Occipital lobe (tissue), 2 donors: ENCODE data around the gene B4GALT5. TPM values are rescaled to one million over a fixed set of nuclear protein-coding genes. Genes with fewer than 3 reads are reported as not detected.
A peak's percentile ranks its signal among the peaks of the same experiment; 100 is the strongest.

ENCODE experiments used
- DNase-seq: peaks from one replicate; lab custom pipeline; 2025; lab: John Stamatoyannopoulos, UW
- total RNA-seq: library from RNA; depleted of rRNA; stranded (reverse); fragments of >200 nt; gene quantifications from one replicate; pipeline ENCODE4 v1.2.3, GENCODE V29; 2014

Gene B4GALT5
- total RNA-seq, 1 donor from 2014 or later, result 59.3 TPM

DNA sequence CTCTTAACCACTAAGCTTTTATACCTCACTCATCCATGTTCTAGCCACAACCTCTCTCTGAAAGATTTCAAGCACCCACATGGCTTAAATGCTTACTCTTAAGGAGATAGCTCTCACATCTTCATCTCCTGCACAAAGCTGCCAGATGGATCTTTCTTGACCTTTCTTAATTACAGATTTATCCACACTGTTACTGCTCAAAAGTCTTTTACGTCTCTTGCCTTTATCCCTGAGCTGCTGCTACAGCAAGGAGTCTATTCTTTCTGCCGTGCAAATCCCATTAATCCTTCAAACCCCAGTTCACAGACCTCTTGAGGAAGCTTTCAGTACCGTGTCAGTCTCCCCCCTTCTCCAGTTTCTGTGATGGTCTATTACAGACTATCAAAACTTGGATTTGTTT is 54.6 kb downstream of the B4GALT5 start:
- no peak for DNase-seq

GRCh38 chr20:49658508-49658907 is 55.2 kb downstream of the B4GALT5 start:
- DNase-seq, result no peak

GRCh38 chr20:49657118-49657901 is 56.4 kb downstream of the B4GALT5 start:
- no peak for DNase-seq

- no peak for DNase-seq
These were observed 57.4 kb downstream of the B4GALT5 start for GRCh38 chr20:49656304-49656703.

GRCh38 chr20:49653925-49654434 is 59.7 kb downstream of the B4GALT5 start:
- no peak for DNase-seq

DNA sequence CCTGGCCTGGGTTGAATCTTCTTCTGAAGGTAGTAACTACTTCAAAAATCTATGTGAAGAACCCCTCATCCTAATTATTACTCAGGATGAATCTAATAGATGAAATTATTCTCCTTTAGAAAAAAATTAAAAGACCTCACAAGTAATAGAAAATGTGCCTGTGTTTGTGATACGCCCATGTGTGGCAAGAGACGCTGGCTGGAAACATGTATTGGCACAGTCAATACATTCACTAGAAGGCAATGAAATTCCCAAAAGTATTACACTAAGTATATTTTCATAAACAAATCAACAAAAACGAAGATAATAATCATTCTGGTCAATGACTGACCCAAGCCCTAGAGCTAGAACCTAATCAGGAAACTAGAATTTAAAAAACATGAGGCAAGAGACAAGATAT is 64.0 kb downstream of the B4GALT5 start:
- DNase-seq, result no peak

- DNase-seq, result no peak
These were observed 66.1 kb downstream of the B4GALT5 start for GRCh38 chr20:49647550-49647949.

DNA sequence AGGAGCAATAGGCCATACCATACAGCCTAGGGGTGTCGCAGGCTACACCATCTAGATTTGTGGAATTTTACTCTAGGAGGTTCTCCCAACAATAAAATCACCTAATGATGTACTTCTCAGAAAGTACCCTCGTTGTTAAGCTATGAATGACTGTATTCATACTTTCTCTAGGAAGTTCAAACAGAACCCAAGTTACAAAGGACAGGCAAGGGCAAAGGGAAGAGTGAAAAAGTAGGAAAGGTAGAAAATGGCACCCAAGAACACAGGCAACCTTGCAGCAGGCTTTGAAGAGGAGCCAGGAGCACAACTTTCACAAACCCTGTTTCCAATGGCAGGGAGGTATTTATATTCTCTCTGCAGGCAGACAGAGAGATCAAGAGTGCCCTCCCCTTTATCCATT is 67.2 kb downstream of the B4GALT5 start:
- DNase-seq, result no peak

- DNase-seq, result no peak
These were observed 67.6 kb downstream of the B4GALT5 start for GRCh38 chr20:49646126-49646525.

GRCh38 chr20:49644980-49645565 is 68.6 kb downstream of the B4GALT5 start:
- DNase-seq, result no peak

GRCh38 chr20:49642816-49643215 is 70.9 kb downstream of the B4GALT5 start:
- DNase-seq, result no peak

GRCh38 chr20:49641683-49642656 is 71.7 kb downstream of the B4GALT5 start:
- no peak for DNase-seq

DNA sequence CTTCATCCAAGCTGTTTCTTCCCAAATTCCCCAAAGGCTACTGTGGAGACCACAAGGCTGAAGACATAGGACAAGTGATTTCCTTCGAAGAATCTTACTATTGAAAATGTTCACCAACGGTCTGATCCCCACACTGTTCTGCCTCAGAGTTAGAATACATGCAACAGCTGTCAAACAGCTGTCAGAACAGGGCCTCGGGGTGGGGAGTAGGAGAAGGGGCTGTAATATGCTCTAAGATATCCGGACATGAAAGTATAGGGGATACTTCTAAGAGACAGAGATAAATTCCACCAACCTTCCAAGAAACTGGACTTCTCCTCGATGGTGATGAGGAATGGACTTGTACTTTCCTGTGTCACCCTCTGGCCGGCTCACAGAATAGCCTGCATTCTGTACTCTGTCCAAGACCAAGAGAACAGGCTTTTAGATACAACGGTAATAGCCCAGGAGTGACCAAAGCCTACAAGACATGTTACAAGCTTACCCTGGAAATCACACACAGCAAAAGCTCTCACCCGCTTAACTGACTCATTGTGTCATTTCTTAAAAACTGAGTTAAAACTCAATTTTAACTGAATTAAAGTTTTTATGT is 76.5 kb downstream of the B4GALT5 start:
- DNase-seq, result no peak

DNA sequence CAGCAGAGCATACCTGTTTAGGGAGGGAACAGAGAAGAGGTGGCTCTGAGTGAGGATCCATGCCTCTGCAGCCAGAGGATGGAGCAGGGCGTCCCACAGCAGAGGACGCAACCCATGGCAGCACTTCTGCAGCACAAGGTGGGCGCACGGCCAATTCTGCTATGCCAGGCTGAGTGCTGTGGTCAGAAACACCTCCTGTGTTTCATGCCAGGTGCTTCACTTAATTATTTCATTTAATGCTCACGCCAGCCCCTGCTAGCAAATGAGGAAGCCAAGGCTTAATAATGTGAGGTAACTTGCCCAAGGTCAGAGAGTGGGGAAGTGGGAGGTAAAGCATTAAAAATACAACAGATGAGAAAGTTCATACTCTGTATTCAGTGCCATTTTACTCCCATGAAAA is 77.2 kb downstream of the B4GALT5 start:
- no peak for DNase-seq

DNA sequence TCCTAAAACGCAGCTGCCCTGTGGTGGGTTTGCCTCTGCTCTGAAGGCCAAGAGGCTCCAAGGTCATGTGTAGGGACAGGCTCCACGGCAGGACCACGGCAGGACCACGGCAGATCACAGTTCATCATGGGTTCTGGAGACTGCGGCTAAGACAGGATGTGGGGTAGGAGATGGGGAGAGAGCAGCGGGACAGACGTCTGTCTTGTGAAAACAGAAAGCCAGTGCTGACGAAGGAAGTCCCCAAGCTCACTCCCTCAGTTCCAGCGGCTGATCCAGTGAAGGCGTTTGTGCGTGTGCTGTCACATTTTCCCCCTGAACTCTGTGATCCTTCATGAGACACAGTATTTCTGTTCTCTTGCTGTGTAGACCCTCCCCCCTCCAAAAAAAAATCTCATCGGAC is 77.8 kb downstream of the B4GALT5 start:
- DNase-seq, result no peak

GRCh38 chr20:49635166-49635565 is 78.5 kb downstream of the B4GALT5 start:
- DNase-seq, result peak; percentile 22

DNA sequence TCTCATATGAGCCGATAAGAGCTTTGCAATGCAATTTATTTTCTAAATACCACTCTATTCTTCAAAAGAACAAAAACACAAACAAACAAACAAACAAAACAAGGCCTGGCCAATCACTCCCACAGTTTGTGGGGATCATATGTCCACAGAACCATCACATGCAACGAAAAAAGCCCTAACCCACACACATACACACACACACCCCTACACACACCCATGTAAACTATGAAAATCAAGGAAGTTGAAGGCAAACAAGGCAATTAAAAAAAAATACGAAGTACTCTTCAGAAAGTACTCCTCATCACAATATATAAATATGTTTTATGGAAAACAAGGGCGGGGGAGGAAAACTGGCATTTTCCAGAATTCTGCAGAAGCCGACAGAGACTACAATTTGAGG is 79.6 kb downstream of the B4GALT5 start:
- DNase-seq, result no peak

DNA sequence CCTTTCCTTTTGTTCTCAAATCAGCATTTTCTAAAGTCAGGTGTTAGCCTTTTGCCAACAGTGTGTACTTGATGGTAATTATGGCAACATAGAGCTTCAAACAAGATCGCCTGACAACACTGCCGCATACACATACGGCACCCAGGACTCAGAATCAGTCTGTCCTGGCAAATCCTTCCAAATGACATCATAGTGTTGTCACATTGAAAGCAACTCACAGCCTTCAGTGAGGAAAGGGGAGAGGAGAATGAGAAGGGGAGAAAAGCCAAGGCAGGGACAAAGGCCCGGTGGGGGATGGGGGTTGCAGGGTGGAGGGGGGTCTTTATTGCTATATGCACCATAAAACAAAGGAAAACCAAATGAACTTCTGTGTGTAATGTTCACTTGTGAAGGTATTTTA is 80.0 kb downstream of the B4GALT5 start:
- no peak for DNase-seq

- no peak for DNase-seq
These were observed 80.7 kb downstream of the B4GALT5 start for GRCh38 chr20:49633023-49633422.

GRCh38 chr20:49631856-49632418 is 81.7 kb downstream of the B4GALT5 start:
- no peak for DNase-seq

- DNase-seq, result no peak
These were observed 82.5 kb downstream of the B4GALT5 start for GRCh38 chr20:49631061-49631716.
